Trophoblast cell (in vitro differentiated cells and primary cell): ENCODE measurements around the gene METTL9.
"Not testable (repeated sequence)": the region's sequence is repeated elsewhere in the genome, so short reads cannot be mapped to it uniquely, and the experiment has no call there.

Source experiments
- DNase-seq, 2 donors: peaks; one replicate each; pipeline ENCODE4 v3.0.0-alpha.2; 2016
- H2AFZ ChIP-seq: 2 replicates; pipeline ENCODE4 v1.6.1; 2013; ENCODE audit warnings: low read length, moderate library complexity, mild to moderate bottlenecking; ENCODE audit not compliant: insufficient read depth, poor library complexity
- H2AK5ac ChIP-seq: 2 replicates; pipeline ENCODE4 v1.6.1; 2013; ENCODE audit warnings: mild to moderate bottlenecking, low read length
- H2BK120ac ChIP-seq: 2 replicates; pipeline ENCODE4 v1.6.1; 2013; ENCODE audit warnings: low read length, mild to moderate bottlenecking, moderate library complexity; ENCODE audit not compliant: insufficient read depth, poor library complexity
- H2BK12ac ChIP-seq: 2 replicates; pipeline ENCODE4 v1.6.1; 2013; ENCODE audit warnings: mild to moderate bottlenecking, low read length, moderate library complexity
- H2BK5ac ChIP-seq: 2 replicates; pipeline ENCODE4 v1.6.1; 2013; ENCODE audit warnings: low read length, low read depth, moderate library complexity, mild to moderate bottlenecking; ENCODE audit not compliant: poor library complexity
- H3K14ac ChIP-seq: 2 replicates; pipeline ENCODE4 v1.6.1; 2013; ENCODE audit warnings: mild to moderate bottlenecking, low read length
- H3K18ac ChIP-seq: 2 replicates; pipeline ENCODE4 v1.6.1; 2013; ENCODE audit warnings: mild to moderate bottlenecking, low read length
- H3K23ac ChIP-seq: 2 replicates; pipeline ENCODE4 v1.6.1; 2013; ENCODE audit warnings: low read length
- H3K27ac ChIP-seq: 2 replicates; pipeline ENCODE4 v1.5.1; 2013; ENCODE audit warnings: low read depth, mild to moderate bottlenecking, inconsistent platforms, low read length, moderate library complexity
- H3K27me3 ChIP-seq: 2 replicates; pipeline ENCODE4 v1.6.1; 2013; ENCODE audit warnings: inconsistent platforms, mild to moderate bottlenecking, low read length, moderate library complexity; ENCODE audit not compliant: insufficient read depth
- H3K36me3 ChIP-seq, 2 experiments: 1 replicate in 1 of 2; 2 replicates in 1 of 2; pipeline ENCODE4 v1.6.1; 2013; ENCODE audit warnings: low read length in 2 of 2, mild to moderate bottlenecking in 2 of 2, moderate library complexity in 1 of 2; ENCODE audit not compliant: insufficient read depth in 2 of 2, control insufficient read depth in 1 of 2
- H3K4ac ChIP-seq: 2 replicates; pipeline ENCODE4 v1.6.1; 2013; ENCODE audit warnings: low read depth, mild to moderate bottlenecking, low read length, moderate library complexity
- H3K4me1 ChIP-seq, 2 experiments: 1 replicate in 1 of 2; 2 replicates in 1 of 2; pipeline ENCODE4 v1.6.1; 2013; ENCODE audit warnings: low read length in 2 of 2, mild to moderate bottlenecking in 2 of 2, moderate library complexity in 1 of 2; ENCODE audit not compliant: insufficient read depth in 2 of 2, control insufficient read depth in 1 of 2
- H3K4me2 ChIP-seq: 2 replicates; pipeline ENCODE4 v1.6.1; 2013; ENCODE audit warnings: inconsistent platforms, mild to moderate bottlenecking, low read length, moderate library complexity
- H3K4me3 ChIP-seq: 2 replicates; pipeline ENCODE4 v1.5.1; 2013; ENCODE audit warnings: mild to moderate bottlenecking, low read depth, low read length, inconsistent platforms
- H3K79me1 ChIP-seq: one replicate; pipeline ENCODE4 v1.6.1; 2013; ENCODE audit warnings: low read length
- H3K79me2 ChIP-seq: 2 replicates; pipeline ENCODE4 v1.6.1; 2013; ENCODE audit warnings: low read length, mild to moderate bottlenecking; ENCODE audit not compliant: control insufficient read depth, insufficient read depth, poor library complexity
- H3K9ac ChIP-seq: 2 replicates; pipeline ENCODE4 v1.6.1; 2013; ENCODE audit warnings: mild to moderate bottlenecking, low read length
- H3K9me3 ChIP-seq: 2 replicates; pipeline ENCODE4 v1.6.1; 2013; ENCODE audit warnings: low read depth, mild to moderate bottlenecking, control low read depth, inconsistent platforms, low read length; ENCODE audit not compliant: insufficient read depth
- H4K12ac ChIP-seq: 2 replicates; pipeline ENCODE4 v1.6.1; 2013; ENCODE audit warnings: low read depth, mild to moderate bottlenecking, low read length, moderate library complexity
- H4K8ac ChIP-seq: 2 replicates; pipeline ENCODE4 v1.6.1; 2013; ENCODE audit warnings: low read depth, mild to moderate bottlenecking, low read length, moderate library complexity
- H4K91ac ChIP-seq: one replicate; pipeline ENCODE4 v1.6.1; 2013; ENCODE audit warnings: low read depth, mild to moderate bottlenecking, low read length, moderate library complexity
- WGBS: extraction: QIAGEN DNeasy Blood & Tissue Kit; methylation state at CpG from one replicate; pipeline ENCODE4 v1.1.7; 2013; ENCODE audit warnings: missing lambda C conversion rate; ENCODE audit not compliant: insufficient read length, insufficient coverage; ENCODE audit errors: extremely low coverage; 5-methylcytosine and 5-hydroxymethylcytosine counted together

The METTL9 gene

GRCh38 chr16:21551600-21551999 is 47.8 kb upstream of the METTL9 start:
- DNase-seq, H4K12ac ChIP-seq, H3K9ac ChIP-seq, H3K4ac ChIP-seq, H2BK120ac ChIP-seq, H2AFZ ChIP-seq, H3K4me2 ChIP-seq, H3K9me3 ChIP-seq, H2BK5ac ChIP-seq, H3K18ac ChIP-seq, H3K79me1 ChIP-seq, H2AK5ac ChIP-seq, H3K14ac ChIP-seq, H3K4me3 ChIP-seq, H3K23ac ChIP-seq, H4K8ac ChIP-seq, H3K27ac ChIP-seq, H4K91ac ChIP-seq, H3K27me3 ChIP-seq, H3K79me2 ChIP-seq, H2BK12ac ChIP-seq, H3K36me3 ChIP-seq, H3K4me1 ChIP-seq: not testable (repeated sequence)
- WGBS = no CpG with 5 or more reads among the region's 17 CpGs

GRCh38 chr16:21553481-21554296 is 45.7 kb upstream of the METTL9 start:
- not testable (repeated sequence) for H3K27me3 ChIP-seq, H2BK12ac ChIP-seq, H3K4me1 ChIP-seq, H3K4me2 ChIP-seq, H2BK5ac ChIP-seq, H3K27ac ChIP-seq, H4K12ac ChIP-seq, H2AK5ac ChIP-seq, H2BK120ac ChIP-seq, H3K79me2 ChIP-seq, H3K9ac ChIP-seq, H4K91ac ChIP-seq, H3K79me1 ChIP-seq, H3K36me3 ChIP-seq, H3K9me3 ChIP-seq, H3K4me3 ChIP-seq, H3K4ac ChIP-seq, H3K18ac ChIP-seq, H3K14ac ChIP-seq, H4K8ac ChIP-seq, H3K23ac ChIP-seq, H2AFZ ChIP-seq, DNase-seq
- no CpG with 5 or more reads among the region's 19 CpGs for WGBS

GRCh38 chr16:21554795-21555585 is 44.4 kb upstream of the METTL9 start:
- H3K4me2 ChIP-seq = peak overlapping the region; percentile 20
- H3K36me3 ChIP-seq = no peaks in the 10 kb centered on the region
- H2AFZ ChIP-seq = no peak overlapping the region
- peaks cover 1% of the 10 kb centered on the region for H3K9me3 ChIP-seq
- no peak overlapping the region for H3K27ac ChIP-seq
- H3K23ac ChIP-seq = no peak overlapping the region
- no peak overlapping the region for H3K4me3 ChIP-seq
- H3K4me1 ChIP-seq = peaks cover 0 to 3% of the 10 kb centered on the region in 2 experiments
- H3K79me1 ChIP-seq = no peaks in the 10 kb centered on the region
- no peak overlapping the region for H3K9ac ChIP-seq
- no peaks in the 10 kb centered on the region for H3K79me2 ChIP-seq
- no peak overlapping the region for H4K12ac ChIP-seq
- no peak overlapping the region for H4K91ac ChIP-seq
- H2AK5ac ChIP-seq = no peak overlapping the region
- no peak overlapping the region for H2BK120ac ChIP-seq
- no peaks in the 10 kb centered on the region for H3K27me3 ChIP-seq
- peak; percentile 82 to 96 for DNase-seq
- no peak overlapping the region for H2BK5ac ChIP-seq
- no peak overlapping the region for H4K8ac ChIP-seq
- no peak overlapping the region for H3K4ac ChIP-seq
- H3K14ac ChIP-seq = no peak overlapping the region
- H3K18ac ChIP-seq = no peak overlapping the region
- H2BK12ac ChIP-seq = no peak overlapping the region
- WGBS = no CpG with 5 or more reads among the region's 41 CpGs

GRCh38 chr16:21555621-21556020 is 43.8 kb upstream of the METTL9 start:
- not testable (repeated sequence) for H4K91ac ChIP-seq, H3K79me1 ChIP-seq, H3K4me2 ChIP-seq, H3K4ac ChIP-seq, H2AFZ ChIP-seq, H3K23ac ChIP-seq, H2AK5ac ChIP-seq, H3K4me3 ChIP-seq, H3K9me3 ChIP-seq, H3K79me2 ChIP-seq, H4K8ac ChIP-seq, H2BK12ac ChIP-seq, H3K27ac ChIP-seq, H4K12ac ChIP-seq, H2BK5ac ChIP-seq, H2BK120ac ChIP-seq, H3K4me1 ChIP-seq, H3K36me3 ChIP-seq, DNase-seq, H3K27me3 ChIP-seq, H3K18ac ChIP-seq, H3K14ac ChIP-seq, H3K9ac ChIP-seq
- no CpG with 5 or more reads among the region's 15 CpGs for WGBS
